NB4 (cell line): ENCODE measurements around the gene ATXN7.

Experiments
- MAX ChIP-seq: IDR thresholded peaks from 2 replicates; pipeline ENCODE4 v1.6.1; 2011; ENCODE audit warnings: low read depth, low read length
- MYC ChIP-seq: IDR thresholded peaks from 2 replicates; pipeline ENCODE4 v1.6.1; 2011; ENCODE audit warnings: low read depth, low read length
- POLR2A ChIP-seq: IDR thresholded peaks from 2 replicates; pipeline ENCODE4 v1.6.1; 2011; ENCODE audit warnings: mild to moderate bottlenecking; ENCODE audit not compliant: insufficient read length; ENCODE audit errors: extremely low read depth
- TF ChIP-seq, protein P1 (sequence below): IDR thresholded peaks from one replicate; pipeline ENCODE4 v1.5.1; 2012; ENCODE audit warnings: low read depth, low read length

- TF ChIP-seq, protein P1, sequence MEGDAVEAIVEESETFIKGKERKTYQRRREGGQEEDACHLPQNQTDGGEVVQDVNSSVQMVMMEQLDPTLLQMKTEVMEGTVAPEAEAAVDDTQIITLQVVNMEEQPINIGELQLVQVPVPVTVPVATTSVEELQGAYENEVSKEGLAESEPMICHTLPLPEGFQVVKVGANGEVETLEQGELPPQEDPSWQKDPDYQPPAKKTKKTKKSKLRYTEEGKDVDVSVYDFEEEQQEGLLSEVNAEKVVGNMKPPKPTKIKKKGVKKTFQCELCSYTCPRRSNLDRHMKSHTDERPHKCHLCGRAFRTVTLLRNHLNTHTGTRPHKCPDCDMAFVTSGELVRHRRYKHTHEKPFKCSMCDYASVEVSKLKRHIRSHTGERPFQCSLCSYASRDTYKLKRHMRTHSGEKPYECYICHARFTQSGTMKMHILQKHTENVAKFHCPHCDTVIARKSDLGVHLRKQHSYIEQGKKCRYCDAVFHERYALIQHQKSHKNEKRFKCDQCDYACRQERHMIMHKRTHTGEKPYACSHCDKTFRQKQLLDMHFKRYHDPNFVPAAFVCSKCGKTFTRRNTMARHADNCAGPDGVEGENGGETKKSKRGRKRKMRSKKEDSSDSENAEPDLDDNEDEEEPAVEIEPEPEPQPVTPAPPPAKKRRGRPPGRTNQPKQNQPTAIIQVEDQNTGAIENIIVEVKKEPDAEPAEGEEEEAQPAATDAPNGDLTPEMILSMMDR, result no peak
- no peak for TF ChIP-seq POLR2A
- no peak for TF ChIP-seq MYC
- no peak for TF ChIP-seq MAX
Observed at GRCh38 chr3:63942528-63942927, 78.9 kb downstream of the ATXN7 start.
